Activated T-cell treated with anti-CD3 and anti-CD28 coated beads, Interleukin-2, amount 50 U/mL, for 24 hours (primary cell): ENCODE results near the gene SLC1A4.
A peak's percentile ranks its signal among the peaks of the same experiment; 100 is the strongest.

Experiments
- DNase-seq: peaks from one replicate; pipeline ENCODE4 v3.0.0-alpha.2; 2020
- H3K27ac Mint-ChIP-seq: 2 replicates; pipeline ENCODE4 v1.8.0; 2020; ENCODE audit warnings: mild to moderate bottlenecking, mixed read lengths
- H3K27me3 Mint-ChIP-seq: 2 replicates; pipeline ENCODE4 v1.8.0; 2020; ENCODE audit warnings: mixed read lengths
- H3K36me3 Mint-ChIP-seq: 2 replicates; pipeline ENCODE4 v1.8.0; 2020; ENCODE audit warnings: low read depth, mixed read lengths
- H3K4me1 Mint-ChIP-seq: 2 replicates; pipeline ENCODE4 v1.8.0; 2020; ENCODE audit warnings: low read depth, mixed read lengths
- H3K4me3 Mint-ChIP-seq: 2 replicates; pipeline ENCODE4 v1.8.0; 2020; ENCODE audit warnings: mild to moderate bottlenecking, moderate library complexity, mixed read lengths
- H3K9me3 Mint-ChIP-seq: 2 replicates; pipeline ENCODE4 v1.8.0; 2020; ENCODE audit warnings: mixed read lengths

The SLC1A4 gene

DNA sequence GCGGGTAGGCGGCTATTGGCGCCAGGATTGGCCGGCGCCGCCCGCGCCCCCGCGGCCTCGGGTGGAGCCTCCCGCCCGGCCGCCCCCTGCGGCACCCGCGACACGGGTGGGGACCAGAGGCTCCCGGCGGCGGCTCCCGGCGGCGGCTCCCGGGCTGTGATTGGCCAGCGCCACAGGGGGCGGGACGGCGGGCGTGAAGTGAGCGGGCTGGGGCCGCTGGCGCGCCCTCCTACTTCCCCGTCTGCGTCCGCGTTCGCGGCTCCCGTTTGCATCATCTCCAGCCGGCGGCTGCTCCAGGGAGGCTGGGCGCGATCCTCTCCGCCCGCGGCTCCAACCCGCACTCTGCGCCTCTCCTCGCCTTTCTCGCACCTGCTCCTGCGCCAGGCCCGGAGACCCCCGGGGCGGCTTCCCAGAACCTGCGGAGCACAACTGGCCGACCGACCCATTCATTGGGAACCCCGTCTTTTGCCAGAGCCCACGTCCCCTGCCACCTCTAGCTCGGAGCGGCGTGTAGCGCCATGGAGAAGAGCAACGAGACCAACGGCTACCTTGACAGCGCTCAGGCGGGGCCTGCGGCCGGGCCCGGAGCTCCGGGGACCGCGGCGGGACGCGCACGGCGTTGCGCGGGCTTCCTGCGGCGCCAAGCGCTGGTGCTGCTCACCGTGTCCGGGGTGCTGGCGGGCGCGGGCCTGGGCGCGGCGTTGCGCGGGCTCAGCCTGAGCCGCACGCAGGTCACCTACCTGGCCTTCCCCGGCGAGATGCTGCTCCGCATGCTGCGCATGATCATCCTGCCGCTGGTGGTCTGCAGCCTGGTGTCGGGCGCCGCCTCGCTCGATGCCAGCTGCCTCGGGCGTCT lies at the start of gene SLC1A4:
Gene SLC1A4, plus strand, starts transcription at position 274 of the 856 bp plus-strand sequence. Its CDS starts 245 bp downstream, at position 519.
- H3K9me3 Mint-ChIP-seq = no peaks in the 10 kb centered on the region
- DNase-seq = peak; percentile 92
- peaks cover 17% of the 10 kb centered on the region for H3K27me3 Mint-ChIP-seq
- peak within 1 kb of the TSS; percentile 83 for H3K27ac Mint-ChIP-seq
- peaks cover 44% of the 10 kb centered on the region for H3K4me1 Mint-ChIP-seq
- H3K36me3 Mint-ChIP-seq = peaks cover 21% of the 10 kb centered on the region
- H3K4me3 Mint-ChIP-seq = peak within 1 kb of the TSS; percentile 90

DNA sequence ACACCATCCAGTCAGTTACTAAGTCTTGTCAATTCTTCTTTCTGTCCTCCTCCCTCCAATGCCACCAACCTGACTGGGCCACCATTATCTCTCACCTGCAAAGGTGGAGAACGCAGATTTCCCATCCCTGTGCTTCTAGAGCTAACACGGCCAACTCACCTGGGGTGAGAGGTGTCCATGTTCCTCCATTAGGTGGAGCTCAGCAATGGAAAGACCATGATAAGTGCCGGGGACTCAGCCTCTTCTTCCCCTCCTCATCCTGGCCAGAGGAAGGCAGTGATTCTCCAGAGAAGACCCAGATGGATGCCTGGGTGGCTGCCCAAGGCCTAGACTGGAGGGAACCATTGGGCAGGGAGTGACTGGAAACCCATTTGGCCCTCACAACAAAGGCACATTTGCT lies 48.1 kb upstream of the SLC1A4 start:
- Mint-ChIP-seq H3K4me3 (no peak overlapping the region), H3K27ac (no peak overlapping the region), H3K36me3 (no peaks in the 10 kb centered on the region), H3K9me3 (peaks cover under 1% of the 10 kb centered on the region), H3K27me3 (no peaks in the 10 kb centered on the region), H3K4me1 (peaks cover 21% of the 10 kb centered on the region)
- no peak for DNase-seq

DNA sequence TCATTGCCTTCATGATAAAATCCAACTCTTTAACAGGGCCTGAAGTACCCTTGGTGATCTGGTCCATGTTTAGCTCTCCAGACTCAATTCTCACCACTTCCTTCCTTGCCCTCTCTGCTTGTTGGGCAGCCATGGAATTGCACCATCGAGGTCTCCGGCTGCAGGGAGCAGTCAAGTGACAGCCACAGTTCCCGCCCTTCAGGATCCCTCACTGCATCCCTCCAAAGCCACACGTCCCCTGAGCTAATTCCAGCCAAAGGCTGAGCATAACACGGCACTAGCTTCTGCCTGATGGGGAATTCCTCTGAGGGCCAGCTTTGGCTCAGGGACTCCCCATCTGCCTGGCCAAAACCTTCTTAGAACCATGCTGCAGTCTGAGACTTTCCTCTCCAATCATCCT lies 47.4 kb upstream of the SLC1A4 start:
- H3K9me3 Mint-ChIP-seq = no peaks in the 10 kb centered on the region
- no peak overlapping the region for H3K27ac Mint-ChIP-seq
- no peak for DNase-seq
- H3K4me1 Mint-ChIP-seq = peaks cover 28% of the 10 kb centered on the region
- no peaks in the 10 kb centered on the region for H3K36me3 Mint-ChIP-seq
- no peaks in the 10 kb centered on the region for H3K27me3 Mint-ChIP-seq
- H3K4me3 Mint-ChIP-seq = no peak overlapping the region

DNA sequence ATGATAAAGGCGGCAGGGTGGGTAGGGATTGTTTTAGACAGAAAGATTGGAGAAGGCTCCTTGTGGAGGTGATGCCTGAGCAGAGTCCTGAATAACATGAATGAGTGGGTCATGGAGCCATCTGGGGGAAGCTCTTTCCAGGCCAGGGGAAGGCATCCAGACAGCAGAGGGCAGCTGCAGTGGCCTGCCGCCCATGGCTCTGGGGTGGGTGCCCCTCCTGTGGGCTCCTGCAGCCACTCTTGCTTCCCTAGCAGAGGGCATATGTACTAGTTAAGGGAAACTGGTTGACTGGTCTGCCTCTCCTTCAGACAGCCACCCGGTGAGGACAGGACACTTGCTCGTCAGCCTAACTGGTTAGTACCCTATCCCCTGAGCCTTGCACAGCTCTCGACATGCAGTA lies 46.5 kb upstream of the SLC1A4 start:
- no peak for DNase-seq
- H3K27ac Mint-ChIP-seq = no peak overlapping the region
- no peak overlapping the region for H3K4me3 Mint-ChIP-seq
- no peaks in the 10 kb centered on the region for H3K27me3 Mint-ChIP-seq
- no peaks in the 10 kb centered on the region for H3K9me3 Mint-ChIP-seq
- H3K4me1 Mint-ChIP-seq = peaks cover 36% of the 10 kb centered on the region
- no peaks in the 10 kb centered on the region for H3K36me3 Mint-ChIP-seq

GRCh38 chr2:64943387-64944150 lies 45.6 kb upstream of the SLC1A4 start:
- Mint-ChIP-seq H3K27ac (no peak overlapping the region), H3K4me3 (no peak overlapping the region), H3K9me3 (no peaks in the 10 kb centered on the region), H3K4me1 (peaks cover 36% of the 10 kb centered on the region), H3K36me3 (no peaks in the 10 kb centered on the region), H3K27me3 (no peaks in the 10 kb centered on the region)
- DNase-seq = no peak

DNA sequence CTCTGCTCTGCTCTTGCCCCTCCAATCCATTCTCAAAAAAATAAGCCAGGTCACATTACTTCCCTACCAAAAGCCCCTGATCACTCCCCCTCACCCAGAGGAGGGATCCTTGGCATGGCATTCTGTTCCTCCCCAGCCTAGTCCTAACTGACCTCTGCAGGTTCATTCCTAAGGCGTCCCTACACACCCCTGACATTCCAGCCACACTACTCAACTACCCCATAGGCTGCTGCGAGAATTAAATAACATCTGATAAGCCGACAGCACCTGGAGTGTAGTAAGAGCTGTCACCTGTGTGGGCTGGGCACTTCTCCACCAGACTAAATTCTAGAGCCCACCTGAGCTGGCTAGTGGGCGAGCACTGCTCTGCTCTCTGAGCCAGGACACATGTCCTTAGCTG lies 44.7 kb upstream of the SLC1A4 start:
- H3K36me3 Mint-ChIP-seq = no peaks in the 10 kb centered on the region
- peaks cover 33% of the 10 kb centered on the region for H3K4me1 Mint-ChIP-seq
- no peak overlapping the region for H3K27ac Mint-ChIP-seq
- H3K9me3 Mint-ChIP-seq = no peaks in the 10 kb centered on the region
- no peak for DNase-seq
- no peak overlapping the region for H3K4me3 Mint-ChIP-seq
- H3K27me3 Mint-ChIP-seq = no peaks in the 10 kb centered on the region

GRCh38 chr2:64945973-64946768 lies 43.0 kb upstream of the SLC1A4 start:
- H3K4me3 Mint-ChIP-seq = peak overlapping the region; percentile 61
- H3K27ac Mint-ChIP-seq = peak overlapping the region; percentile 89
- no peaks in the 10 kb centered on the region for H3K36me3 Mint-ChIP-seq
- no peaks in the 10 kb centered on the region for H3K27me3 Mint-ChIP-seq
- no peaks in the 10 kb centered on the region for H3K9me3 Mint-ChIP-seq
- DNase-seq = peak; percentile 78
- peaks cover 30% of the 10 kb centered on the region for H3K4me1 Mint-ChIP-seq

DNA sequence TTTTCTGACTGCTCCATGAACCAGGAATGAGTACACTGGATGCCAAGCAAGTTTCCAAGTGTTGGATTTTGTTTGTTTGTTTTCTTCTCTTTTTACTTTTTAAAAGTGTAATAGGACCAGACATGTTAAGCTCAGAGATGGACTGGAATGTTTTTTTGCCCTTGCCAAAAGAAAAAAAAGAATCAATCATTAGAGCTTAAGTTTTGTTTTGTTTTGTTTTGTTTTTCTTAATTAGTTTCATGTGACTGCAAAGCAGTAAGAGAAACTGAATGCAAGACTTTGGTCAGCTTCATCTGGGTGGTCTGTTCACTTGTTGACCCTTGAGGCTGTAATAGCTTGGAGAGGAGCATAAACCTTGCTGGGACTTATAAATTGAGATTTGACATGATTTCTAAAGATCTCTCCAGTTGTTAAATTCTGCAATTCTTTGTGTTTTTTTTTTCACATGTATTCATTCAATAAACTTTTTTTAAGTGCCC lies 42.4 kb upstream of the SLC1A4 start:
- H3K27ac Mint-ChIP-seq = peak overlapping the region; percentile 89

GRCh38 chr2:64947885-64948284 lies 41.3 kb upstream of the SLC1A4 start:
- Mint-ChIP-seq H3K4me3 (no peak overlapping the region), H3K27me3 (no peaks in the 10 kb centered on the region), H3K27ac (no peak overlapping the region), H3K36me3 (no peaks in the 10 kb centered on the region), H3K4me1 (peaks cover 30% of the 10 kb centered on the region), H3K9me3 (no peaks in the 10 kb centered on the region)
- no peak for DNase-seq

More for the DNA sequence above, 42.4 kb upstream of the SLC1A4 start:
- Mint-ChIP-seq H3K9me3 (no peaks in the 10 kb centered on the region), H3K27me3 (no peaks in the 10 kb centered on the region), H3K4me3 (peak overlapping the region; percentile 61), H3K4me1 (peaks cover 30% of the 10 kb centered on the region), H3K36me3 (no peaks in the 10 kb centered on the region)
- no peak for DNase-seq

- no peak for DNase-seq
- Mint-ChIP-seq H3K27me3 (no peaks in the 10 kb centered on the region), H3K4me1 (peaks cover 21% of the 10 kb centered on the region), H3K4me3 (no peak overlapping the region), H3K36me3 (no peaks in the 10 kb centered on the region), H3K27ac (no peak overlapping the region), H3K9me3 (peaks cover 1% of the 10 kb centered on the region)
These were observed 38.7 kb upstream of the SLC1A4 start for GRCh38 chr2:64950226-64951160.

GRCh38 chr2:64951306-64951953 lies 37.8 kb upstream of the SLC1A4 start:
- no peak overlapping the region for H3K4me3 Mint-ChIP-seq
- H3K36me3 Mint-ChIP-seq = no peaks in the 10 kb centered on the region
- no peak overlapping the region for H3K27ac Mint-ChIP-seq
- DNase-seq = no peak
- H3K4me1 Mint-ChIP-seq = peaks cover 12% of the 10 kb centered on the region
- no peaks in the 10 kb centered on the region for H3K27me3 Mint-ChIP-seq
- peaks cover 4% of the 10 kb centered on the region for H3K9me3 Mint-ChIP-seq

- no peak overlapping the region for H3K4me3 Mint-ChIP-seq
- peaks cover 4% of the 10 kb centered on the region for H3K9me3 Mint-ChIP-seq
- no peak overlapping the region for H3K27ac Mint-ChIP-seq
- H3K4me1 Mint-ChIP-seq = peaks cover 5% of the 10 kb centered on the region
- no peak for DNase-seq
- no peaks in the 10 kb centered on the region for H3K27me3 Mint-ChIP-seq
- H3K36me3 Mint-ChIP-seq = no peaks in the 10 kb centered on the region
These were observed 37.1 kb upstream of the SLC1A4 start for GRCh38 chr2:64952096-64952495.
